NCI-H146 (cell line): ENCODE measurements around the gene CACNA2D4.

Experiments
- DNase-seq: peaks from one replicate; lab custom pipeline; 2025; lab: John Stamatoyannopoulos, UW

CACNA2D4 gene

GRCh38 chr12:1919284-1919683 is 832 bp upstream of the CACNA2D4 start:
- DNase-seq: no peak

GRCh38 chr12:1918884-1919236 is 408 bp upstream of the CACNA2D4 start:
- no peak for DNase-seq

GRCh38 chr12:1917172-1918070 is 1.0 kb downstream of the CACNA2D4 start:
- no peak for DNase-seq

- no peak for DNase-seq
Measured at GRCh38 chr12:1916371-1917171, 1.9 kb downstream of the CACNA2D4 start.

GRCh38 chr12:1915082-1915968 is 3.1 kb downstream of the CACNA2D4 start:
- no peak for DNase-seq

- no peak for DNase-seq
Measured at GRCh38 chr12:1914114-1914911, 4.1 kb downstream of the CACNA2D4 start.

- DNase-seq: no peak
Measured at GRCh38 chr12:1913377-1914113, 4.9 kb downstream of the CACNA2D4 start.

- no peak for DNase-seq
Measured at GRCh38 chr12:1912580-1913376, 5.7 kb downstream of the CACNA2D4 start.

GRCh38 chr12:1911598-1912575 is 6.6 kb downstream of the CACNA2D4 start:
- peak; percentile 32 for DNase-seq

GRCh38 chr12:1910468-1910867 is 8.0 kb downstream of the CACNA2D4 start:
- no peak for DNase-seq

- no peak for DNase-seq
Measured at GRCh38 chr12:1908758-1909157, 9.7 kb downstream of the CACNA2D4 start.

- peak; percentile 26 for DNase-seq
Measured at GRCh38 chr12:1907652-1908611, 10.5 kb downstream of the CACNA2D4 start.

- DNase-seq: no peak
Measured at GRCh38 chr12:1906579-1906978, 11.9 kb downstream of the CACNA2D4 start.

GRCh38 chr12:1904875-1905274 is 13.6 kb downstream of the CACNA2D4 start:
- no peak for DNase-seq

- DNase-seq: no peak
Measured at GRCh38 chr12:1896964-1897363, 21.5 kb downstream of the CACNA2D4 start.

GRCh38 chr12:1890810-1891209 is 27.6 kb downstream of the CACNA2D4 start:
- no peak for DNase-seq

GRCh38 chr12:1890119-1890703 is 28.2 kb downstream of the CACNA2D4 start:
- DNase-seq: no peak
